Right atrium auricular region (tissue), 2 donors: Measurements from ENCODE around the gene SUSD4. TPM values are rescaled to one million over a fixed set of nuclear protein-coding genes. Genes with fewer than 3 reads are reported as not detected.

Source experiments
- DNase-seq: peaks from one replicate; pipeline ENCODE4 v3.0.0-alpha.2; 2019; ENCODE audit warnings: low spot score
- H3K27ac ChIP-seq, 2 donors: fragments of 200-600 bp; sonication (generic); 1 replicate in 1 of 2; 2 replicates in 1 of 2; pipeline ENCODE4 v1.5.1; 2016 to 2019
- H3K27me3 ChIP-seq, 2 donors: fragments of 200-600 bp; sonication (generic); one replicate each; pipeline versions ENCODE4 v1.5.1 to v1.6.0; 2017 to 2019
- H3K36me3 ChIP-seq: fragments of 200-600 bp; sonication (generic); one replicate; pipeline ENCODE4 v1.5.1; 2016
- H3K4me1 ChIP-seq, 2 donors: fragments of 200-600 bp; sonication (generic); one replicate each; pipeline versions ENCODE4 v1.5.1 to v1.6.0; 2017 to 2019
- H3K4me3 ChIP-seq, 2 donors: fragments of 200-600 bp; sonication (generic); 1 replicate in 1 of 2; 2 replicates in 1 of 2; pipeline ENCODE4 v1.5.1; 2017 to 2019; ENCODE audit warnings: mild to moderate bottlenecking in 1 of 2, moderate library complexity in 1 of 2
- H3K9me3 ChIP-seq, 2 donors: fragments of 200-600 bp; sonication (generic); one replicate each; pipeline ENCODE4 v1.5.1; 2019
- CTCF ChIP-seq, 2 donors: fragments of 200-600 bp; sonication (generic); IDR thresholded peaks; one replicate each; pipeline ENCODE4 v1.5.1; 2019; ENCODE audit warnings: antibody characterized with exemption in 2 of 2
- total RNA-seq, 2 donors: library from RNA; depleted of rRNA; stranded (reverse); fragments of >200 nt; gene quantifications; one replicate each; pipeline ENCODE4 v1.1.0, GENCODE V29; 2016

The SUSD4 gene
- total RNA-seq, 2 donors from 2014 or later, result 8.9 to 17.7 TPM

DNA sequence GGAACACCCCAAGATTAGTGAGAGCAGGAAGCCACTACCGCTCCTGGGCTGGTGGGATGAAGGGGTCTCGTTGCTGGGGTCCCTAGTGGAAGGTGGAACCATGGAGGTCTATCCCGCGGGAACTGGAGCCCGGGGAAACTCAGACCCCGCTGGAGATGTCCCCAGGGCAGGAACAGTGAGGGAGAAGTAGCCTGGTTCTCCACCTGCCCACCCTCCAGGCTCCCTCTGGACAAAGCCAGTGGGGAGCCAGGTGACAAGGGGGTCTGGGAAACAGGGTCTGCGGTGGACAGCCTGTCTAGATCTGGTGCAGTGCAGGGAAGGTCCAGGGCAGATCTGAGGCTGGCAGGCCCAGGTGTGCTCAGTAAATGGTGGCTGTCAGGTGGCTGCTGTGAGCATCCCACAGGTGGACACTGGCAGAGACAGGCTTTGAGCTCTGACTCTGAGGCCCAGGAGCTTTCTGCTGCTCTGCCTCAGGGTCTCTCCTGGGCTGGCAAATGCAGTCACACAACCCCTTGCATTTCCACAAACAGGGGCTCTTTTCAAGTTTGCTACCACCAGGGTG lies 132.9 kb downstream of the SUSD4 start:
- TF ChIP-seq CTCF (IDR thresholded peaks at IDR 0.05), result no peak
- no peak for DNase-seq
- H3K36me3 ChIP-seq, result no peaks in the 10 kb centered on the region
- no peaks in the 10 kb centered on the region for H3K9me3 ChIP-seq
- H3K27me3 ChIP-seq, result no peaks in the 10 kb centered on the region
- no peak overlapping the region for H3K27ac ChIP-seq
- no peak overlapping the region for H3K4me3 ChIP-seq
- H3K4me1 ChIP-seq, result peaks cover 0 to 21% of the 10 kb centered on the region in 2 donors

DNA sequence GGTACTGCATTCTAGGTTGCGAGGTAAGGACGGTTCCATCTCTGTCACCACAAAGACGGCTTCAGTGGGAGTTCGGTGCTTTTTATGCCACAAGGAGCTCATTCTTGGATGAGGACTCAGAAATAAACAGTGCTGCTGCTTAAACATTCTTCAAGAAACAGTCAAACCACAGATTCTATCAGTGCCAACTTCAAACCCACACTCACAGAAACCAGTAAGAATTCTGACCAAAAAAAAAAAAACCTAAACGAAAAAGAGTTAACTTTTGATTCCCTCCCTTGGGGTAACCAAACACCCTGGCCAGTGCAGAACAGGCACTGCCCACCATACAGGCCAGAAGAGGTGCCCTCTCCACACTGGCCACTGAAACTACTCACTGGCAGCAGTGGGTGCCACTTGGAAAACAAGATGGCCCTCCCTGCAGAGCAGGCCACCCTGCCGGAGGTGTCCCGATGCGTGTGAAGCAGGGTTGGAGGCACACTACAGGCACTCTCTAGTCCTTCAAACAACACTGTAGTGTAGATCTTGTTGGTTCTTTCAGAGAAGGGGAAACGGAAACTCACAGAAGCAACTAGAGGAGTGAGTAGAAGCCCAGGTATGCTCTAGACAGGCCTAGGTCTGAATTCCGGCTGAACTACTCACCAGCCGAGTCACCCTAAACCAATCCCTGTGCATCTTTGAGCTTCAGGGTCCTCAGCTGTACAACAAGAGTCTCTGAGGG lies 133.7 kb downstream of the SUSD4 start:
- Histone ChIP-seq H3K27me3 (no peaks in the 10 kb centered on the region), H3K4me1 (peaks cover 0 to 21% of the 10 kb centered on the region in 2 donors), H3K27ac (no peak overlapping the region), H3K36me3 (no peaks in the 10 kb centered on the region), H3K4me3 (no peak overlapping the region), H3K9me3 (no peaks in the 10 kb centered on the region)
- TF ChIP-seq CTCF (IDR thresholded peaks at IDR 0.05), result no peak
- DNase-seq, result no peak

DNA sequence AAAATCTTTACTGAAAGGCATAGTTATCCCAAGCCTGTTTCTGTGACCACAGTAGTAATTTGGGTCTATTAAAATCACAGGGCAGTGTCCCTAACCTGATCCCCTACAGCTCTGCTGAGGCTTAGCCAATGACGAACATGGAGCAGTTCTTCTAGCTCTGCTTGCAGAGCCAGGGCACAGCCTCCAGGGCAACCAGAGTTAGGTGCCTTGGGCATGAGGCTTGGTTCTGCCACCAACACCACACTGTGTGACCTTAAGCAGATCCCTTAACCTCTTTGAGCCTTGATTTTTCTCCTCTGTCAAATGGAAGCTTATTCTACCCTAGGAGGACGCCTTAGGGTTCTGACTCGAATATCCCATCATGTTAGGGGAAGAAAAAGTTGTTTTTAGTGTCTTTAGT lies 134.2 kb downstream of the SUSD4 start:
- no peak overlapping the region for H3K27ac ChIP-seq
- H3K4me1 ChIP-seq, result peaks cover 0 to 20% of the 10 kb centered on the region in 2 donors
- DNase-seq, result no peak
- no peak overlapping the region for H3K4me3 ChIP-seq
- TF ChIP-seq CTCF (IDR thresholded peaks at IDR 0.05), result no peak
- no peaks in the 10 kb centered on the region for H3K36me3 ChIP-seq
- H3K9me3 ChIP-seq, result no peaks in the 10 kb centered on the region
- no peaks in the 10 kb centered on the region for H3K27me3 ChIP-seq

GRCh38 chr1:223228931-223229528 lies 134.9 kb downstream of the SUSD4 start:
- no peak for TF ChIP-seq CTCF (IDR thresholded peaks at IDR 0.05)
- H3K4me3 ChIP-seq, result no peak overlapping the region

DNA sequence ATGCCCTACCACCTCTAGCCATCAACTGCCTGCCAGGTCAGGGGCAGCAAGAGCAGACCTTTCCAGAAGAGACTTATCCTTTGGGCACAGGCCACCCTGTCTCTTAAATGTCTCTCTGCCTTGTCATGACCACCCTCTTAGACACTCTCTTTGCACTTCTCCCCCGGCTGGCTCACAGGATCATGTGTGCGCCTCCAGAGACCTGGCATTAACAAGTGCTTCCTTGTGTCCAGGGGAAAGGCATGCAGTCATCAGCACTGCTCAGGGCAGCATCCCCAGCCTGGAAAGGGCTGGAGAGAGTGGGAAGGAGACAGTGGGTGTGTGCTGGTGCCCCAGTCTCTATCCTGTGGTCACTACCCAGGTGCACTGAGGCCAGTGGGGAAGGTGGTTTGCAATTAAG lies 135.8 kb downstream of the SUSD4 start:
- DNase-seq, result no peak
- Histone ChIP-seq H3K36me3 (no peaks in the 10 kb centered on the region), H3K4me3 (no peak overlapping the region), H3K4me1 (peaks cover 0 to 5% of the 10 kb centered on the region in 2 donors), H3K27ac (no peak overlapping the region), H3K27me3 (no peaks in the 10 kb centered on the region), H3K9me3 (no peaks in the 10 kb centered on the region)
- no peak for TF ChIP-seq CTCF (IDR thresholded peaks at IDR 0.05)

More at GRCh38 chr1:223228931-223229528, 134.9 kb downstream of the SUSD4 start:
- Histone ChIP-seq H3K36me3 (no peaks in the 10 kb centered on the region), H3K27ac (no peak overlapping the region), H3K4me1 (peaks cover 0 to 13% of the 10 kb centered on the region in 2 donors), H3K27me3 (no peaks in the 10 kb centered on the region), H3K9me3 (no peaks in the 10 kb centered on the region)
- DNase-seq, result no peak
